ENCODE results near the gene LMBRD2.
"Not testable (repeated sequence)": the region's sequence is repeated elsewhere in the genome, so short reads cannot be mapped to it uniquely, and the experiment has no call there.

Gene LMBRD2

DNA sequence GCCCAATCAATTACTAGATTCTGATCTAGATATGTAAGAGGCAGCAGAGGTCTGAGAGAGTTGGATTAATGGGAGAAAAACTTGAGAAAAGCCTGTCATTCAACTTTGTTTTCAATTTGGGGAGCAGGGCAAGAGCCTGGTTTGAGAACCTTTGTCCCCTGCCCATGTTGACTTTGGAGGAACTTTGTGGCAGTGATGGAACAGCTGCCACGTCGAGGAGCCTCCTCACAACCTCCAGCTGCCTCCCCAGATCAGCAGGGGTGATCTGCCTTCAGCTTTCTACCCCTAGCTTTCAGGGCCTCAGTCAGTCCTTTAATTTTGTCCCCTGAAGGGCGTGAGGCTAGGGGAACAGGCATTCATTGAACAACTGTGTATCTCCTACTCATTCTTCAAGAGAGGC lies 8.9 kb upstream of the LMBRD2 start:
- no peak for DNase-seq

- DNase-seq: peak; percentile 57
Measured at GRCh38 chr5:36158144-36158543, 6.5 kb upstream of the LMBRD2 start.

- DNase-seq: no peak
Measured at GRCh38 chr5:36156619-36157018, 4.9 kb upstream of the LMBRD2 start.

DNA sequence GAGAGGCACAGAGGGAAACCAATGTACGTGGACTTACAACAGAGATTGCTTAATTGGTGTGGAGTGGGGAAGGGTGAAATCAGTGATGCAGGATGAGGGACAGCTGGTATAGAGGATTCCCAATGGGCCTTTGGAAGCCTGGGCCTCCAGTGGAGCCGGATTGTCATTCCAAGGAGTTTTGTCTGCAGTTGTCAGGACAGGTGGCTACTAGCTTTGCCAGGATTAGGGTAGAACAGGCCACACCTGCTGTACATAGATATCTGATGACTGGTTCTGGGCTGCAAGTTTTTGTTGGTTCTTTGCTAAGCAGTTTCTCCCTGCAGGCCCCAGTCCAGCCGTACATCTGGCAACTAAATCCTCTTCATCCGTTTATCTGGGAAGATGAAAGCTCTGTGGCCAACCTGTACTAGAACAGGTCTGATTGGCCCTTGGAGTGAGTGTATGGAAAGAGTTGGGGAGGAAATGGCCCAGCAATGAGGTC lies 4.5 kb upstream of the LMBRD2 start:
- DNase-seq: peak; percentile 61

DNA sequence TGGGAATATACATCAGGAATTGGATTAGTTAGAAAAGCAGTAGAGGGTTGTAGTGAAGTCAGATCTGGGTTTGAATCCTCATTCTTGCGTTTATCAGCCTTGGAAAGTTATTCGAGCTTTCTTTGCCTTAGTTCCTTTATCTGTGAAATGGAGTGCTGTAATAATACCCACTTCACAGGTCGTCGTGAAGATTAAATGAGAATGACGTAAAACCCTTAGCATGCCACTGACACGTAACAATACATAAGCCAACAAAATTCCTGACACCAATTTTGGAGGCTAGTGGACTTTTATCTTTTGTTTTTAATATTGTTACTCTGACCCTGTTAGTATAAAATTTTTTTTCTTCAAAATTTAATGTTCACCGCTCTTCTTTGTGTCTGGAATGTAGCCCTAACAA lies 3.6 kb upstream of the LMBRD2 start:
- DNase-seq: no peak

- no peak for DNase-seq
Measured at GRCh38 chr5:36153726-36154125, 2.0 kb upstream of the LMBRD2 start.

DNA sequence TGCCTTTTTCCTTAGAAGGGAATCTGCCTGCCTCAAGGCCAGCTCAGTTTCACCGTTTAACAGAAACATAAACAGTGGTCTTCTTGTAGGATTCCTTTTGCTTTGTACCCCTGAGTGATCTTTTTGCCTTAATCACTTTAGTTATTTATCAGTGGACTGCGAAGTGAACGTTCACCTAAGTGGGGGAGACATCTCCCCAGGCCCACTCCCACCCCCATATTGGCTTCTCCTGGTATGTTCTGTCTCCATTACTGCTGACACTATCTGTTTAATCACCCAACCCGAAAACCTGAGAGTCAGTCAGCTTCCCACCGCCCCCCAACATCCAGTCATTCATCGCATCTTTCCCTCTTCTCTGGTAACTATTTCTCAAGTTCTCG lies 1.6 kb upstream of the LMBRD2 start:
- no peak for DNase-seq

DNA sequence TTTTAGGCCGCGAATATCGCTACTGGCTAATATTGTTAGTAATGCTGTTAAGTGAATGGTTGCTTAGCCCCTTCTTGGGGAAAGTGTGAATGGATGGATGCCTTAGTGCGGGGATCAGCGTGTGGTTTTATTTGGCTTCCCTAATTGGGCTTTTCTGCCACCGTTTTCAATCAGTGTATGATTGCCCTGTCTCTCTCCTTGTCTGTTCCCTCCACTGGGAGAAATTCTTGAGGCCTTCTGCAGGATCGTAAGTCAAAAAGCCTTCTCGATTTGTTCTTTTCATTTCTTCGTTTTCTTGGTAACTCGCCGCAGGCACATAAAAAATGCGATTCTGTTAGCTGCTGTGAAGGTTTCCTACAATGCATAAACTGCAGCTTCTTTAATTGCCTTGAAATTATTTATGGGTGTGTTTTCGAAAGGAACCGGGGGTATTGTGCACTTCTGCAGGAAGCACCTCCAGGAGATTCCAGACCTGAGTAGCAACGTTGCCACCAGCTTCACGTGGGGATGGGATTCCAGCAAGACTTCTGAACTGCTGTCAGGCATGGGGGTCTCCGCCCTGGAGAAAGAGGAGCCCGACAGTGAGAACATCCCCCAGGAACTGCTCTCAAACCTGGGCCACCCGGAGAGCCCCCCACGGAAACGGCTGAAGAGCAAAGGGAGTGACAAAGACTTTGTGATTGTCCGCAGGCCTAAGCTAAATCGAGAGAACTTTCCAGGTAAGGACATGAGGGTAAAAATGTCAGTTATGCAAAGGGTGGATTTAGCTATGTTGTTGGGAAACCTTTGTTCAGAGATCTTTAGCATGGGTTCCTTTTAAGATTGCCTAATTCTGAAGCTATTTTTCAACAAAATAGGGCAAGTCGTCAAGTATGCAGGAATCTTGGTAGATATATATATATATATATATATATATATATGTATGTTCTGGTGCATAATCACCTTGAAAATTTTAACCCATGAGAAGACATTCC lies 924 bp upstream of the LMBRD2 start:
- DNase-seq: no peak

GRCh38 chr5:36150676-36151433 lies 832 bp downstream of the LMBRD2 start:
- peak; percentile 46 for DNase-seq

DNA sequence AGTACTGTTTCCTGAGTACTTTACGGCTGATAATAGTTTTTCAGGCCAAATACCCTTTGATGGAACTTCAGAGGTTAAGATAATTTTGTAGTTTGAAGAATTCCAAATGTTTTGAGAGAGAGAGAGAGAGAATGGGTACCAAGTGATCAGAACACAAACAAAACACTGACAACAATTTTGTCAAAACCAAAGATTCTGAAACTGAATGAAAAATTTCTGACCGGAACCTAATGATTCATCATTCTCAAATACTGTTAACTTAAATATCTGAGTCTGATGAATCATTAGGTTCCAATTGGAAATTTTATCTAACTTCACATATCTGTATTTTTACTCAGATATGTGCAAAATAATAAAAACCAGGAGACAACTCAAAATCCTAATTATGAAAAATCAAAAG lies 4.0 kb downstream of the LMBRD2 start:
- DNase-seq: no peak

GRCh38 chr5:36146390-36146789 lies 5.3 kb downstream of the LMBRD2 start:
- DNase-seq: no peak

- no peak for DNase-seq
Measured at GRCh38 chr5:36145311-36145710, 6.4 kb downstream of the LMBRD2 start.

- DNase-seq: no peak
Measured at GRCh38 chr5:36138900-36139683, 12.6 kb downstream of the LMBRD2 start.

- no peak for DNase-seq
Measured at GRCh38 chr5:36136581-36136980, 15.1 kb downstream of the LMBRD2 start.

GRCh38 chr5:36135988-36136387 lies 15.7 kb downstream of the LMBRD2 start:
- DNase-seq: no peak

DNA sequence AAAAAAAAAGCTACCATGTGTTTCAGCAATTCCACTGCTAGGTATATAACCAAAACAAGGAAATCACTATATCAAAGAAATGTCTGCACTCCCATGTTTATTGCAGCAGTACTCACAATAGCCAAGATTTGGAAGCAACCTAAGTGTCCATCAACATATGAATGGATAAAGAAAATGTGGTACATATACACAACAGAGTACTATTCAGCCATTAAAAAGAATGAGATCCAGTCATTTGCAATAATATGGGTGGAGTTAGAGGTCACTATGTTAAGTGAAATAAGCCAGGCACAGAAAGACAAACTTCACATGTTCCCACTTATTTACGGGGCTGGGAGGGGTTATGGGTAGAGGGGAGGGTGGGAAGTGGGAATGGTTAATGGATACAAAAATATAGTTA lies 18.7 kb downstream of the LMBRD2 start:
- DNase-seq: not testable (repeated sequence)

DNA sequence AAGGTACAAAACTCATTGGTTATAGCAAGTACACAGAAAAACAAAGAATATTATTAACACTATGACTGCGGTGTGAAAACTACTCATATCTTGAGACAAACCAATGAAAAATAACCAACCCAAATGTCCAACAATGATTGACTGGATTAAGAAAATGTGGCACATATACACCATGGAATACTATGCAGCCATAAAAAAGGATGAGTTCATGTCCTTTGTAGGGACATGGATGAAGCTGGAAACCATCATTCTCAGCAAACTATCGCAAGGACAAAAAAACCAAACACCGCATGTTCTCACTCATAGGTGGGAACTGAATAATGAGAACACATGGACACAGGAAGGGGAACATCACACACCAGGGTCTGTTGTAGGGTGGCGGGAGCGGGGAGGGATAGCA lies 22.0 kb downstream of the LMBRD2 start:
- not testable (repeated sequence) for DNase-seq

DNA sequence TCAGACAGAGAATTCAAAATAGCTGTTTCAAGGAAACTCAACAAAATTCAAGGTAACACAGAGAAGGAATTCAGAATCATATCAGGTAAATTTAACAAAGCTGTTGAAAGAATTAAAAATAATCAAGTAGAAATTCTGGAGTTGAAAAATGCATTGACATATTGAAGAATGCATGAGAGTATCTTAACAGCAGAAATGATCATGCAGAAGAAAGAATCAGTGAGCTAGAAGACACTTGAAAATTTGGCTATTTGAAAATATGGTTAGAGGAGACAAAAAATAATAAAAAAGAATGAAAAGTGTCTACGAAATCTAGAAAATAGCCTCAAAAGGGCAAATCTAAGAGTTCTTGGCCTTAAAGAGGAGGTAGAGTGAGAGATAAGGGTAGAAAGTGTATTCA lies 22.9 kb downstream of the LMBRD2 start:
- no peak for DNase-seq

DNA sequence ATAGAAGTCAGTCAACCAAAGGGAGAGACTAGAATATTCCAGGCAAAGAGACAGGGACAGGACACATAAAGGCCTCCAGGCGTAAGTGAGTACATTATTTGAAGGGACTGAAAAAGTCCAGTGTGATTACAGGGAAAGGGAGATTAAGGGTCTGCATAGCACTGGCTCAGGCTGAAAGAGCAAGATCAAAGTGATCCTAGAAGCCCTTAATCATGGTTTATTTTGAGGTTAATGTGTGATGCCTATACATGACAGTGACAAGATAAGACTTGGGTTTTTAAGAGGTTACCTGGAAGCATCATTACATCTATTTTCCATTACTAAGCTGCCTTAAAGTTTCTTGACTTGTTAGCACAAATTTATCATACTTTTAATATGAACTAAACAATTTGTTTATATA lies 25.8 kb downstream of the LMBRD2 start:
- no peak for DNase-seq

- no peak for DNase-seq
Measured at GRCh38 chr5:36111238-36111637, 40.4 kb downstream of the LMBRD2 start.

DNA sequence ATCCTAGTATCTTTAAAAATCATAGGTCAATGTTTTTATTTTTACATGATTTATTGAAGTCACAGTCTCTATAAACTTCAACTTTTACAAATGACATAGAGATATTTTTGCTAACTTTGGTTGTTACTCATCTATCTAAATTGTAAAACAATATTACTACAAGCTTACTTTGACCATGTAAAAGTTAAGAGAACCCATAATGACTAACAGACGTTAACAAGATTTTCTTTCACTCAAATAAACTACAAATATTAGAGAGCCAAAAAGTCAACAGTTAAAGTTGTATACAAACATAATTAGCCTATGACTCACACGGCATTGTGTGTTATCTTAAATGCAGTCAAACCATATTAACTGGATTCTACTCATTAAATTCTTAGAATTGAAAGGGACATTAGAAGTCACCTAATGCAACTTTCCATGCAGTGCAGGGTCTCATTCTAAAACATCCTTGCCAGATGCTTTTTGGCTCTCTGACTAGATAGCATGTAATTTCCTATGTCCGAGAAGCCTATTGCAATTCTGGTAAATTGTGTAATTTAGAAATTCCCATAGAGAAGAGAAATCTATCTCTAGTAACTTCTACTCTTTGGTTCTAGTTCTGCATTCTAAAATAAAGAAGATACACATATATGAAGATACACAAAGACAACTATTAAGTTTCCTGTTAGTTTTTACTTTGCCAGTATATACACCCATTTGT lies 42.8 kb downstream of the LMBRD2 start:
- no peak for DNase-seq

- no peak for DNase-seq
Measured at GRCh38 chr5:36105819-36106218, 45.9 kb downstream of the LMBRD2 start.

All from left hindlimb (tissue), 1 donor.